Transverse colon (tissue), 4 donors: ENCODE measurements around the gene PSMF1.

Experiments
- CTCF ChIP-seq, 5 experiments: fragments of 200-600 bp in 3 of 5; fragments of 450-650 bp in 2 of 5; sonication (generic) in 3 of 5; IDR thresholded peaks; 1 replicate in 2 of 5; 2 replicates in 3 of 5; pipeline ENCODE4 v1.5.1; 2016 to 2017; ENCODE audit warnings: antibody characterized with exemption in 5 of 5, inconsistent platforms in 3 of 5, mild to moderate bottlenecking in 2 of 5, moderate library complexity in 1 of 5
- EP300 ChIP-seq: sonication (generic); formaldehyde crosslinking; IDR thresholded peaks from one replicate; pipeline ENCODE4 v1.6.1; 2017; ENCODE audit warnings: antibody characterized with exemption, low read depth
- POLR2A ChIP-seq: fragments of 450-650 bp; IDR thresholded peaks from one replicate; pipeline ENCODE4 v1.6.1; 2016; ENCODE audit warnings: antibody characterized with exemption, mild to moderate bottlenecking, moderate library complexity
- POLR2AphosphoS5 ChIP-seq, 3 donors: sonication (generic); formaldehyde crosslinking; IDR thresholded peaks; one replicate each; pipeline ENCODE4 v1.6.1; 2016; ENCODE audit warnings: antibody characterized with exemption in 3 of 3

- TF ChIP-seq CTCF (IDR thresholded peaks at IDR 0.05) (no peak), POLR2A (no peak), EP300 (no peak), POLR2AphosphoS5 (IDR thresholded peaks at IDR 0.05) (no peak)
Observed at GRCh38 chr20:1130058-1130694, 11.8 kb downstream of the PSMF1 start.
